Measurements from ENCODE around the gene ATAD2B. TPM values are rescaled to one million over a fixed set of nuclear protein-coding genes. Genes with fewer than 3 reads are reported as not detected.
A peak's percentile ranks its signal among the peaks of the same experiment; 100 is the strongest.

ATAD2B gene
- total and polyA plus RNA-seq, 12 donors: 3.4 to 26.7 (median 13.8) TPM

DNA sequence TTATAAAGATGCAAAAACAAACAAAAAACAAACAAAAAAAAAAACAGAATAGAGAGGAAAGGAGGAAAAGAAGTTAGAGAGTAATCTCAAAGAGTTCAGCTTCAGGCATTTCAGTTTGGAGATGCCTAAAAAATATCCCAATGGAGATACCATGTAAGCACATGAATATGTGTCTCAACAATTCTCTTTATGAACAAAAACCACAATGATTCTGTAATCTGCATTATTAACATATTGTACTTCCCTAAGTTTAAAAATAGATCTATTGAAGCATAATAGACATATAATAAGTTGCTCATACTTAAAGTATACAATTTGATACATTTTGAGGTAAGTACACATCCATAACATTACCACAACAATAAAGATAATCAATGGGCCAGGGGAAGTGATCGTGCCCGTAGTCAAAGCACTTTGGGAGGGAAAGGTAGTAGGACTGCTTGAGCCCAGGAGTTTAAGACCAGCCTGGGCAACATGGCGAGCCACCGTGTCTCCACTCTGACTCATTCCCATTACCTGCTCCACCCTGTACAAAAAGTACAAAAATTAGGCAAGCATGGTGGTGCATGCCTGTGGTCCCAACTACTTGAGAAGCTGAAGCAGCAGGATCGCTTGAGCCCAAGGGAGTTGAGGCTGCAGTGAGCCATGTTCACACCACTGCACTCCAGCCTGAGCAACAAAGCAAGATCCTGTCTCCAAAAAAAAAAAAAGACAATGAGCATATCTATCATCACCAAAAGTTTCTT is 158.9 kb downstream of the ATAD2B start:
- Histone ChIP-seq H3K27me3 (no peaks in the 10 kb centered on the region), H3K27ac (no peak overlapping the region), H3K9me3 (replicated peaks in 1 of 3) (no peaks in the 10 kb centered on the region), H3K36me3 (replicated peaks in 1 of 2) (peaks cover 0 to 9% of the 10 kb centered on the region in 2 donors), H3K4me3 (no peak overlapping the region), H3K4me1 (replicated peaks in 1 of 2) (no peaks in the 10 kb centered on the region)
- 80 to 92% (median 91%) methylated on average over 5 of the region's 5 CpGs for WGBS, 4 donors
- no peak for TF ChIP-seq POLR2A (IDR thresholded peaks at IDR 0.05)
- TF ChIP-seq, protein P1, sequence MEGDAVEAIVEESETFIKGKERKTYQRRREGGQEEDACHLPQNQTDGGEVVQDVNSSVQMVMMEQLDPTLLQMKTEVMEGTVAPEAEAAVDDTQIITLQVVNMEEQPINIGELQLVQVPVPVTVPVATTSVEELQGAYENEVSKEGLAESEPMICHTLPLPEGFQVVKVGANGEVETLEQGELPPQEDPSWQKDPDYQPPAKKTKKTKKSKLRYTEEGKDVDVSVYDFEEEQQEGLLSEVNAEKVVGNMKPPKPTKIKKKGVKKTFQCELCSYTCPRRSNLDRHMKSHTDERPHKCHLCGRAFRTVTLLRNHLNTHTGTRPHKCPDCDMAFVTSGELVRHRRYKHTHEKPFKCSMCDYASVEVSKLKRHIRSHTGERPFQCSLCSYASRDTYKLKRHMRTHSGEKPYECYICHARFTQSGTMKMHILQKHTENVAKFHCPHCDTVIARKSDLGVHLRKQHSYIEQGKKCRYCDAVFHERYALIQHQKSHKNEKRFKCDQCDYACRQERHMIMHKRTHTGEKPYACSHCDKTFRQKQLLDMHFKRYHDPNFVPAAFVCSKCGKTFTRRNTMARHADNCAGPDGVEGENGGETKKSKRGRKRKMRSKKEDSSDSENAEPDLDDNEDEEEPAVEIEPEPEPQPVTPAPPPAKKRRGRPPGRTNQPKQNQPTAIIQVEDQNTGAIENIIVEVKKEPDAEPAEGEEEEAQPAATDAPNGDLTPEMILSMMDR (IDR thresholded peaks at IDR 0.05): no peak
- intact Hi-C loops (cut with DNase I): no loop called here
- no peak for DNase-seq

DNA sequence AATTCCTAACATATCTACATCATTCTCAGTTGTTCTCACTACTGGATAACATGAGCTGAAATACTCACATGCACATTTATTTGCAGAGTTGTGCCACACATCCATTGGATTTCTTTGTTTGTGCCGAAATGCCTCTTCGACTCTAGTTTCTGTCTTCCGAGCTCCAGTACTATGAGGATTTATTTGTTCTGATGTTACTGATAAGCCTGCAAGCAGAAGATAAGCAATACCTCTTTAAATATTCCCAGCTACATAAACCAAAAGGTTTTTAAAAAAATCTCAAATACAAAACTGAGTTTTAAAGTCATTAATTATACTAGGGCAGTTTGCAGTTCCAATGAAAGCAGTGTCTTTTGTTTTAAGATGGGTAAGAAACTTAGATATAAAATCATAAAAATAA is 164.8 kb downstream of the ATAD2B start:
- H3K9me3 ChIP-seq (replicated peaks in 1 of 3): no peaks in the 10 kb centered on the region
- H3K27ac ChIP-seq: peak overlapping the region in 2 of 5 donors; percentile 6 to 53
- 26 to 35% (median 28%) methylated on average over 3 of the region's 3 CpGs for WGBS, 4 donors
- H3K4me1 ChIP-seq (replicated peaks in 1 of 2): peaks cover 8 to 18% of the 10 kb centered on the region in 2 donors
- no peak overlapping the region for H3K4me3 ChIP-seq
- no peak for TF ChIP-seq POLR2A (IDR thresholded peaks at IDR 0.05)
- TF ChIP-seq, protein P1 (IDR thresholded peaks at IDR 0.05): no peak
- no peak for DNase-seq
- H3K36me3 ChIP-seq (replicated peaks in 1 of 2): no peaks in the 10 kb centered on the region
- intact Hi-C loops (cut with DNase I): no loop called here
- H3K27me3 ChIP-seq: no peaks in the 10 kb centered on the region

GRCh38 chr2:23761638-23762037 is 165.3 kb downstream of the ATAD2B start:
- no peaks in the 10 kb centered on the region for H3K27me3 ChIP-seq
- intact Hi-C loops (cut with DNase I): no loop called here
- 22 to 46% (median 37%) methylated on average over 1 of the region's 1 CpG for WGBS, 4 donors
- H3K27ac ChIP-seq: peak overlapping the region in 1 of 5 donors; percentile 53
- no peaks in the 10 kb centered on the region for H3K36me3 ChIP-seq (replicated peaks in 1 of 2)
- TF ChIP-seq, protein P1 (IDR thresholded peaks at IDR 0.05): no peak
- TF ChIP-seq POLR2A (IDR thresholded peaks at IDR 0.05): no peak
- no peaks in the 10 kb centered on the region for H3K9me3 ChIP-seq (replicated peaks in 1 of 3)
- peaks cover 8 to 18% of the 10 kb centered on the region in 2 donors for H3K4me1 ChIP-seq (replicated peaks in 1 of 2)
- no peak overlapping the region for H3K4me3 ChIP-seq
- no peak for DNase-seq

DNA sequence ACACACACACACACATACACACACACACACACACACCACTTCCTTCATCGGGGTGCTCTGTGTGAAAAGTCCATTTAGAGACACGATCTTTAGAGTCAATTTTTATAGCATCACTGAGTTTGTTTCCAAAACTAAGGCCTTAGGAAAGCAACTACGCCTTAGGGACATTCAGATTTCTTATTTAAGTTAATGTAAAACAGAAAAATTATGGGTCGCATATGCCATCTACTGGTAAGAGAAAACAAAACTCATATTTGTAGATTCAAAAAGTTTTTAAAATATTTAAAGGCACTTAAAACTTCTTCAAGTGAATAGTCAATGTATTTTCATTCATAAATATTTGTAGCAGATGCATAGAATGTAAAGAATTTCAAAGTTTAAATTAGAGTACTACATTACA is 166.2 kb downstream of the ATAD2B start:
- 48 to 62% (median 57%) methylated on average over 4 of the region's 4 CpGs for WGBS, 4 donors
- no peak overlapping the region for H3K27ac ChIP-seq
- H3K4me3 ChIP-seq: no peak overlapping the region
- H3K27me3 ChIP-seq: no peaks in the 10 kb centered on the region
- no peak for DNase-seq
- no peaks in the 10 kb centered on the region for H3K9me3 ChIP-seq (replicated peaks in 1 of 3)
- peaks cover 8 to 18% of the 10 kb centered on the region in 2 donors for H3K4me1 ChIP-seq (replicated peaks in 1 of 2)
- no peak for TF ChIP-seq POLR2A (IDR thresholded peaks at IDR 0.05)
- TF ChIP-seq, protein P1 (IDR thresholded peaks at IDR 0.05): peak in 5 of 6 experiments; percentile 31 to 50 (median 39)
- H3K36me3 ChIP-seq (replicated peaks in 1 of 2): no peaks in the 10 kb centered on the region
- intact Hi-C loops (cut with DNase I): no loop called here
